ENCODE data around the gene PPP6R1. TPM values are rescaled to one million over a fixed set of nuclear protein-coding genes. Genes with fewer than 3 reads are reported as not detected.

The PPP6R1 gene
- total RNA-seq, 4 donors from 2014 or later, result 49.0 to 56.2 (median 51.3) TPM

DNA sequence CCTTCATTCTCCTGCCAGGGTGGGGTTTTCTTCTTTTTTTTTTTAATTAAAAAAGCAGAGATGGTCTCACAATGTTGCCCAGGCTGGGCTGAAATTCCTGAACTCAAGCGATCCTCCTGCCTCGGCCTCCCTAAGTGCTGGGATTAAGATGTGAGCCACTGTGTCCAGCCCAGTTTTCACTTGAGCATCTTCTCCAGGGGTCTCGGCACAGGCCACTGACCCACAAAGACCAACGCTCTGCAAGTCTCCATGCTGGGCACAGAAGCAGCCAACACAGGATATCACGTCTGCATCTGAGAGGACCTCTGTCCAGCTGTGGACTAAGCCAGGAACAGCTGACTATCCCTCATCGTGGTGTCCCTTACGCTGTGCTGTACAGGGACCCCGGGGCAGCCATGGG lies 20.8 kb downstream of the PPP6R1 start:
- TF ChIP-seq POLR2A (IDR thresholded peaks at IDR 0.05) (no peak), POLR2AphosphoS5 (IDR thresholded peaks at IDR 0.05) (no peak), EP300 (IDR thresholded peaks at IDR 0.05) (no peak)
- TF ChIP-seq, protein P1, sequence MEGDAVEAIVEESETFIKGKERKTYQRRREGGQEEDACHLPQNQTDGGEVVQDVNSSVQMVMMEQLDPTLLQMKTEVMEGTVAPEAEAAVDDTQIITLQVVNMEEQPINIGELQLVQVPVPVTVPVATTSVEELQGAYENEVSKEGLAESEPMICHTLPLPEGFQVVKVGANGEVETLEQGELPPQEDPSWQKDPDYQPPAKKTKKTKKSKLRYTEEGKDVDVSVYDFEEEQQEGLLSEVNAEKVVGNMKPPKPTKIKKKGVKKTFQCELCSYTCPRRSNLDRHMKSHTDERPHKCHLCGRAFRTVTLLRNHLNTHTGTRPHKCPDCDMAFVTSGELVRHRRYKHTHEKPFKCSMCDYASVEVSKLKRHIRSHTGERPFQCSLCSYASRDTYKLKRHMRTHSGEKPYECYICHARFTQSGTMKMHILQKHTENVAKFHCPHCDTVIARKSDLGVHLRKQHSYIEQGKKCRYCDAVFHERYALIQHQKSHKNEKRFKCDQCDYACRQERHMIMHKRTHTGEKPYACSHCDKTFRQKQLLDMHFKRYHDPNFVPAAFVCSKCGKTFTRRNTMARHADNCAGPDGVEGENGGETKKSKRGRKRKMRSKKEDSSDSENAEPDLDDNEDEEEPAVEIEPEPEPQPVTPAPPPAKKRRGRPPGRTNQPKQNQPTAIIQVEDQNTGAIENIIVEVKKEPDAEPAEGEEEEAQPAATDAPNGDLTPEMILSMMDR (IDR thresholded peaks at IDR 0.05), result no peak
- Histone ChIP-seq H3K4me3 (no peak overlapping the region), H3K27me3 (no peaks in the 10 kb centered on the region), H3K36me3 (peaks cover 95% of the 10 kb centered on the region), H3K27ac (no peak overlapping the region), H3K4me1 (no peaks in the 10 kb centered on the region), H3K9me3 (no peaks in the 10 kb centered on the region)
- no peak for DNase-seq (ENCODE audit: low spot score in 2 of 2)
- WGBS, result 96% methylated on average over 4 of the region's 8 CpGs

DNA sequence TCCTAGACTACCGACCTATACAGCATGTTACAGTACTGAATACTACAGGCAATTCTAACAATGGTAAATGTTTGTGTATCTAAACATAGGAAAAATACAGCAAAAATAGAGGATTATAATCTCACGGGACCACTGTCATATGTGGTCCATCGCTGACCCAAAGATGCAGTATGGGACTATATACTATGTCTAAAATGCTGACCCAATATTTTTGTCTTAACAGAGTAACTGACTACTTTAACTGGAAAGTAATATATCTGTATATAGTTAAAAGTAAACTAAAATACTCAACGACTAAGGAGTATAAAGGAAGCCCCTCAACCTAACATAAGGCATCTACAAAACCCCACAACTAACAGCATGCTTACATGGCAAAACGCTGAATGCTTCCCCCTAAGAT lies 25.8 kb downstream of the PPP6R1 start:
- Histone ChIP-seq H3K4me1 (no peaks in the 10 kb centered on the region), H3K9me3 (no peaks in the 10 kb centered on the region), H3K36me3 (peaks cover 95% of the 10 kb centered on the region), H3K27ac (no peak overlapping the region), H3K4me3 (no peak overlapping the region), H3K27me3 (no peaks in the 10 kb centered on the region)
- WGBS, result 93% methylated on average over 5 of the region's 5 CpGs
- no peak for DNase-seq (ENCODE audit: low spot score in 2 of 2)
- TF ChIP-seq POLR2AphosphoS5 (IDR thresholded peaks at IDR 0.05) (no peak), POLR2A (IDR thresholded peaks at IDR 0.05) (no peak), EP300 (IDR thresholded peaks at IDR 0.05) (no peak)
- TF ChIP-seq, protein P1 (IDR thresholded peaks at IDR 0.05), result no peak

DNA sequence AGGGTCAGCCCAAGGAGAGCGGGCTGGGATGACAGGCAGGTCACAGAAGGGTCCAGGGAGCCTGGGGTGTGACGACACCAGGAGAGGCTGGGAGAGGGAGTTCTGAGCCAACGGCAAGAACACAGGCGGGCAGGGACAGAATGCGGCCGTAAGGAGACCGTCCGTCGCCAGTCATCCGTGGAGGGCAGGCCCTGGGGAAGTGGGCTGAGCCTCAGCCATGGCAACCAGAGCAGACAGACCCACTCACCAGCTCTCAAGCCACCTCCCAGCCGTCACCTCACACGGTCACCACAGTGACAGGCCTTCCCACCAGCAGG lies 26.6 kb downstream of the PPP6R1 start:
- no peaks in the 10 kb centered on the region for H3K9me3 ChIP-seq
- DNase-seq (ENCODE audit: low spot score in 2 of 2), result no peak
- no peak for TF ChIP-seq POLR2AphosphoS5 (IDR thresholded peaks at IDR 0.05)
- no peak for TF ChIP-seq EP300 (IDR thresholded peaks at IDR 0.05)
- TF ChIP-seq, protein P1 (IDR thresholded peaks at IDR 0.05), result no peak
- TF ChIP-seq POLR2A (IDR thresholded peaks at IDR 0.05), result no peak
- H3K27ac ChIP-seq, result no peak overlapping the region
- no peaks in the 10 kb centered on the region for H3K27me3 ChIP-seq
- no peaks in the 10 kb centered on the region for H3K4me1 ChIP-seq
- H3K4me3 ChIP-seq, result no peak overlapping the region
- H3K36me3 ChIP-seq, result peaks cover 95% of the 10 kb centered on the region
- 89% methylated on average over 11 of the region's 12 CpGs for WGBS

DNA sequence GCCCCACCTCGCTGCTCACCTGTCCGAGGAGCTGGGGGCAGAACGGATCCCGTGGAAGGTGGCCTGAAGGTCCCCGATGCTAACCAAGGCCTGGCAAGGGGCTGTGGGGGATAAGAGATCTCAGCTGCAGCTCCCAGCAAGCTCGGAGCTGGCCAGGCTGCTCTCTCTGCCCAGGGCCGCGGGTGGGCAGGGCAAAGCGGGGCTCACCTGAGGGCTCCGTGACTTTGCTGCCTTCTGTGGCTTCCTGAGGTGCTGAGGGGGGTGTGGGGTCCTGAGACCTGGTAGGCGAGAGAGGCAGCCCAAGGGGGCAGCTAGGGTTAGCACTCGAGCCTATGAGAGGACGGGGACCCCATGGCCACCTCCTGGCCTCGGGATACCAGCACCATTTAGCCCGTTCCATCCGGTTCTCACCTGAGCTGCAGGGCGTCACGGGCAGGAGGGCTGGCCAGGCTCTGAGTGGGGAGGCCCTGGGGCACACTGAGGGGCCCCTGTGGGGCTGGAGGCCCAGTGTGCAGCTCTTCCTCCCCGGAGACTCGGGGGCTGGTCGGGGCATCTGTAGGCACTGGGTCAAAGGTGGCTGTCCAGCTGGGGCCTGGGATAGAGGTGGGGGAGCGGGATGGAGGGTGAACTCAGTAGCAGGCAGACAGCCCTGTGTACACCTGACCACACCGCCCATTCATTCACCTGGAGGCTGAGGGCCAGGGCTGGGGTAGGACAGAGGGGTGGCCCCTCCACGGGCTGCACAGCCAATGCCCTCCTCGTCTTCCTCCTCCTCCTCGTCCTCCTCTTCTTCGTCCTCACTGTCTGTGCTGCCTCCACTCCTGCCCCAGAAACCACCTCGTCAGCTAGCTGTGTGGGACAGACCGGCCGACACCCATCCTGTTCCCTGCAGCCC lies 27.2 kb downstream of the PPP6R1 start:
- Histone ChIP-seq H3K27ac (no peak overlapping the region), H3K27me3 (no peaks in the 10 kb centered on the region), H3K36me3 (peaks cover 95% of the 10 kb centered on the region), H3K9me3 (no peaks in the 10 kb centered on the region), H3K4me3 (no peak overlapping the region), H3K4me1 (no peaks in the 10 kb centered on the region)
- 92% methylated on average over 29 of the region's 30 CpGs for WGBS
- DNase-seq (ENCODE audit: low spot score in 2 of 2), result no peak
- TF ChIP-seq, protein P1 (IDR thresholded peaks at IDR 0.05), result no peak
- no peak for TF ChIP-seq POLR2A (IDR thresholded peaks at IDR 0.05)
- no peak for TF ChIP-seq EP300 (IDR thresholded peaks at IDR 0.05)
- TF ChIP-seq POLR2AphosphoS5 (IDR thresholded peaks at IDR 0.05), result no peak

DNA sequence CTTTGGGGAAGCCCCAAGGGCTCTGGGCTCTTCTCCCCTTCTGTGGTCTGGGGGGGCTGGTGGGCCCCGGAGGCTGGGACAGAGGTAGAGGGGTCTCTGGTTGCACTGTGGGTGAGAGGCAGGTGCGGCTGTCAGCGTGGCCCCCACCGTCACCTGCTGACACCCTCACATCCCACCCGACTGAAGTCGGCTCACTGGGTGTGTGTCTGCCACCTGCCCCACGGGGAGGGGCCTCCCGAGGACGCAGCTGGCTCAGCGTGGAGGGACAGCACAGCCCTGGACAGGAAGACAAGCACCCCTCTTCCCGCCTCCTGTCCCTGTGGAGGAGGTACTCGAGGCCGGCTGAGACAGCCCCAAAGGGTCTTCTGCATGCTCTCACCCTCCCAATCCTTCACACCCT lies 28.0 kb downstream of the PPP6R1 start:
- DNase-seq (ENCODE audit: low spot score in 2 of 2), result no peak
- H3K27me3 ChIP-seq, result no peaks in the 10 kb centered on the region
- no peak overlapping the region for H3K27ac ChIP-seq
- no CpG with 5 or more reads among the region's 13 CpGs for WGBS
- no peaks in the 10 kb centered on the region for H3K9me3 ChIP-seq
- H3K36me3 ChIP-seq, result peaks cover 89% of the 10 kb centered on the region
- TF ChIP-seq, protein P1 (IDR thresholded peaks at IDR 0.05), result no peak
- TF ChIP-seq POLR2AphosphoS5 (IDR thresholded peaks at IDR 0.05) (no peak), POLR2A (IDR thresholded peaks at IDR 0.05) (no peak), EP300 (IDR thresholded peaks at IDR 0.05) (no peak)
- no peaks in the 10 kb centered on the region for H3K4me1 ChIP-seq
- H3K4me3 ChIP-seq, result no peak overlapping the region
